ENCODE results near the gene CCDC149. TPM values are rescaled to one million over a fixed set of nuclear protein-coding genes. Genes with fewer than 3 reads are reported as not detected.

Gene CCDC149
- total RNA-seq, 4 donors from 2014 or later, result 2.8 to 10.0 (median 4.8) TPM

GRCh38 chr4:24820541-24820940, 92.3 kb downstream of the CCDC149 start:
- TF ChIP-seq, protein P1, sequence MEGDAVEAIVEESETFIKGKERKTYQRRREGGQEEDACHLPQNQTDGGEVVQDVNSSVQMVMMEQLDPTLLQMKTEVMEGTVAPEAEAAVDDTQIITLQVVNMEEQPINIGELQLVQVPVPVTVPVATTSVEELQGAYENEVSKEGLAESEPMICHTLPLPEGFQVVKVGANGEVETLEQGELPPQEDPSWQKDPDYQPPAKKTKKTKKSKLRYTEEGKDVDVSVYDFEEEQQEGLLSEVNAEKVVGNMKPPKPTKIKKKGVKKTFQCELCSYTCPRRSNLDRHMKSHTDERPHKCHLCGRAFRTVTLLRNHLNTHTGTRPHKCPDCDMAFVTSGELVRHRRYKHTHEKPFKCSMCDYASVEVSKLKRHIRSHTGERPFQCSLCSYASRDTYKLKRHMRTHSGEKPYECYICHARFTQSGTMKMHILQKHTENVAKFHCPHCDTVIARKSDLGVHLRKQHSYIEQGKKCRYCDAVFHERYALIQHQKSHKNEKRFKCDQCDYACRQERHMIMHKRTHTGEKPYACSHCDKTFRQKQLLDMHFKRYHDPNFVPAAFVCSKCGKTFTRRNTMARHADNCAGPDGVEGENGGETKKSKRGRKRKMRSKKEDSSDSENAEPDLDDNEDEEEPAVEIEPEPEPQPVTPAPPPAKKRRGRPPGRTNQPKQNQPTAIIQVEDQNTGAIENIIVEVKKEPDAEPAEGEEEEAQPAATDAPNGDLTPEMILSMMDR (IDR thresholded peaks at IDR 0.05 in 4 of 5, conservative IDR thresholded peaks at IDR 0.05 in 1 of 5), result no peak
- no peak for TF ChIP-seq POLR2A (IDR thresholded peaks at IDR 0.05)
- Histone ChIP-seq H3K27ac (no peak overlapping the region), H3K27me3 (no peaks in the 10 kb centered on the region), H3K36me3 (peaks cover 0 to 7% of the 10 kb centered on the region in 2 donors), H3K4me1 (no peaks in the 10 kb centered on the region), H3K4me3 (no peak overlapping the region), H3K9me3 (no peaks in the 10 kb centered on the region)
- intact Hi-C loops (cut with DNase I; ENCODE audit: low total_unique reads) (no loop called here), in situ Hi-C loops (cut with MboI; ENCODE audit: low sequenced_read_pairs in 4 of 4) (no loop called here)
- ATAC-seq (no peak), DNase-seq (no peak)

GRCh38 chr4:24816797-24817196, 96.0 kb downstream of the CCDC149 start:
- no peaks in the 10 kb centered on the region for H3K9me3 ChIP-seq
- H3K27me3 ChIP-seq, result no peaks in the 10 kb centered on the region
- TF ChIP-seq POLR2A (IDR thresholded peaks at IDR 0.05), result no peak
- TF ChIP-seq, protein P1 (IDR thresholded peaks at IDR 0.05 in 4 of 5, conservative IDR thresholded peaks at IDR 0.05 in 1 of 5), result no peak
- peaks cover 0 to 7% of the 10 kb centered on the region in 2 donors for H3K36me3 ChIP-seq
- intact Hi-C loops (cut with DNase I; ENCODE audit: low total_unique reads) (no loop called here), in situ Hi-C loops (cut with MboI; ENCODE audit: low sequenced_read_pairs in 4 of 4) (no loop called here)
- H3K27ac ChIP-seq, result no peak overlapping the region
- ATAC-seq (no peak), DNase-seq (no peak)
- no peak overlapping the region for H3K4me3 ChIP-seq
- H3K4me1 ChIP-seq, result no peaks in the 10 kb centered on the region

DNA sequence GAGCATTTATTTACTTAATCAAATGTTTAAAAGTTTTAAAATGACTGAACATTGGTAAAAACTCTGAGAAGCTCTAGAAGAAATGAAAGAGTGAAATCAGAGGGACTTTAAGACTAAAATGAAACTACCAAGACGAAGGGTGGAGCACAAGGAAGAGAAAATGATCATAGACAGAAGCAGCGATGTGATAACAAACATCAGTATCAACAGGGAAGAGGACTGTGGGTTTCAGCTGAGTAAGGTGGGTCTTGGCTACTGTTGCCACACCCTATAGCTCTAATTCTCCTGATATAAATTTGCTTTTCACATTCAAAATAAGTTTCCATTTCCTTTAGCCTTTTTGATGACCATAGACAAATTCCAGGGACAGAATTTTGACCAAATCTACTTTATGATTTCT, 99.1 kb downstream of the CCDC149 start:
- H3K27me3 ChIP-seq, result no peaks in the 10 kb centered on the region
- in situ Hi-C loops (cut with MboI; ENCODE audit: low sequenced_read_pairs in 4 of 4), result no loop called here
- no peaks in the 10 kb centered on the region for H3K9me3 ChIP-seq
- H3K4me1 ChIP-seq, result no peaks in the 10 kb centered on the region
- intact Hi-C loops (cut with DNase I; ENCODE audit: low total_unique reads), result no loop called here
- no peak overlapping the region for H3K27ac ChIP-seq
- TF ChIP-seq POLR2A (IDR thresholded peaks at IDR 0.05), result no peak
- TF ChIP-seq, protein P1 (IDR thresholded peaks at IDR 0.05 in 4 of 5, conservative IDR thresholded peaks at IDR 0.05 in 1 of 5), result no peak
- no peak for ATAC-seq
- peaks cover 0 to 2% of the 10 kb centered on the region in 2 donors for H3K36me3 ChIP-seq
- H3K4me3 ChIP-seq, result no peak overlapping the region
- no peak for DNase-seq

- ATAC-seq (no peak), DNase-seq (no peak)
- Histone ChIP-seq H3K9me3 (no peaks in the 10 kb centered on the region), H3K4me1 (no peaks in the 10 kb centered on the region), H3K27me3 (no peaks in the 10 kb centered on the region), H3K4me3 (no peak overlapping the region), H3K27ac (no peak overlapping the region), H3K36me3 (peaks cover 0 to 7% of the 10 kb centered on the region in 2 donors)
- intact Hi-C loops (cut with DNase I; ENCODE audit: low total_unique reads), result no loop called here
- in situ Hi-C loops (cut with MboI; ENCODE audit: low sequenced_read_pairs in 4 of 4), result no loop called here
- TF ChIP-seq, protein P1 (IDR thresholded peaks at IDR 0.05 in 4 of 5, conservative IDR thresholded peaks at IDR 0.05 in 1 of 5), result no peak
- TF ChIP-seq POLR2A (IDR thresholded peaks at IDR 0.05), result no peak
Observed at GRCh38 chr4:24810871-24811631, 101.8 kb downstream of the CCDC149 start.
